Nucleus accumbens (tissue), 56 donors: ENCODE data around the gene PCOLCE2.
A peak's percentile ranks its signal among the peaks of the same experiment; 100 is the strongest.

Experiments used
- DNase-seq, 56 donors: peaks; one replicate each; lab custom pipeline; 2025; lab: John Stamatoyannopoulos, UW

The PCOLCE2 gene, protein sequence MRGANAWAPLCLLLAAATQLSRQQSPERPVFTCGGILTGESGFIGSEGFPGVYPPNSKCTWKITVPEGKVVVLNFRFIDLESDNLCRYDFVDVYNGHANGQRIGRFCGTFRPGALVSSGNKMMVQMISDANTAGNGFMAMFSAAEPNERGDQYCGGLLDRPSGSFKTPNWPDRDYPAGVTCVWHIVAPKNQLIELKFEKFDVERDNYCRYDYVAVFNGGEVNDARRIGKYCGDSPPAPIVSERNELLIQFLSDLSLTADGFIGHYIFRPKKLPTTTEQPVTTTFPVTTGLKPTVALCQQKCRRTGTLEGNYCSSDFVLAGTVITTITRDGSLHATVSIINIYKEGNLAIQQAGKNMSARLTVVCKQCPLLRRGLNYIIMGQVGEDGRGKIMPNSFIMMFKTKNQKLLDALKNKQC

GRCh38 chr3:142888481-142889211 is at the start of gene PCOLCE2:
Gene PCOLCE2, minus strand, starts transcription at chr3:142889083. Its CDS starts 187 bp downstream, at chr3:142888896.
- DNase-seq, result peak in 6 of 56 donors; percentile 4 to 20 (median 11)

DNA sequence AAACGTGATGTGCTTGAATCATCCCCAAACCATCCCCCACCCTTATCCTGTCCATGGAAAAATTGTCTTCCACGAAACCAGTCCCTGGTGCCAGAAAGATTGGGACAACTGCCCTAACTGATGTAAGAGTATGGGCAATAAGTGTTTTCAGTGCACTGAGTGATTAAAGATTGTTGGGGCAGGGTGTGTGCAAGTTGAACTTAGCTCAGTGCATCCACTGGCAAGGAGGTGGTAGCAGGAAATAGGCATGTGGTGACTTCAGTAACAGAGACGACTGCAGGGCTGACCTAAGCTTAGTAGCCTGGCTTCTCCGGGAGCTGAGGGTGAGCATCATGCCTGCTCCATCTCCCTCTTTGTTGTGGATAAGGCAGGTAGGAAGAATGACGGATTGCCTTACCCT is 47.1 kb upstream of the PCOLCE2 start:
- DNase-seq, result no peak

DNA sequence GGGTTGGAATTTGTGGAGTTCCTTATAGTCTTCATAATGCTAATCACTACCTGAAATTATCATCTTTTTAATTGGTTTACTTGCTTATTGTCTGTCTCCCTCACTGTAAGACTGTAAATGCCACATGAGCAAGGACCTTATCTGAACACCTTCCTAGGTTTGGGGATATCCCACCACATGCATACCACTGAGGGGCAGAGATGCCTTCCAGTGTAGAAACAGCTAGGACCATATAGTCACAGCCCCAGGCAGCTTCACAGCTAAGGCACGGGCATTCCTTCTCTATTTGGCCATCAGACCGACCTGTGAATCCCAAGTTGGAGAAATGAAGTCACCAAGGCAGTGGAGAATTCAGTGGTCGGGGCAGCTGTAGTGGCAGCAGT is 46.0 kb upstream of the PCOLCE2 start:
- no peak for DNase-seq

- no peak for DNase-seq
Observed at GRCh38 chr3:142934128-142934886, 45.4 kb upstream of the PCOLCE2 start.

DNA sequence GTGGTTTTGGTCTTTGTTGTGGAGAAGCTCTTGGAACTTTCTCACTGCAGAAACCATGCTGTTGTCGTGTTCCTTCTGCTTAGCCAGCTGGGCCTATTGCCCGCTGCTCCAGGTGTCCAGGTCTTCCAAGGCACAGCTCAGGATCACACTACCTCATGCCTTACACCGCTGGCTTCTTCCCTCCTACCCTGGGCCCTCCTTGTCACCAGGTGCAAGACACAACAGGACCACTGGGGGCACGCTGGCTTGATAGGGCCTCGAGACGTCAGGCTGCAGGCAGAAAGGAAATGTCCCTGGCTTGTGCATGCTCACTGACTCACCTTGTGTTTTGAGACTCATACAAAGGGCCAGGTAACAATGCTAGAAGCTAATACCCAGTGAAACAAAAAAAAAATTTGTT is 42.3 kb upstream of the PCOLCE2 start:
- DNase-seq, result no peak

DNA sequence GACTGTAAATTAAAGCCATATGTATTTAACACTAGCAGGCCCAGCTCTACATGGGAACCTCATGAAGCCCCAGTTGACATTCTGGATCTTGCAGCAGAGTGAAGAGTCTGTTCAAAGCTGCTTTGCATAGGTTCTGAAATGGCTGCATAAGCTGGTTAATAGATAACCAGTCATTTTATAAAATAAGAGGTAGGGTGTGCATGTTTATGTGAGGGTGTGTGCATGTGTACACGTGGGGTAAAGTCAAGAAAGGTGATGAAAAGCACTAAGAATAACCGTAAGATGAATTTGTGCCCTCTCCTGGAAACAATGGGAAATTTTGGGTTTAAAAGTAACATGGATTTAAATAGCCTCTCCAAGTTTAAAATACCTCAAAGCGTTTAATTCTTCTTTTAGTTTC is 41.6 kb upstream of the PCOLCE2 start:
- no peak for DNase-seq

GRCh38 chr3:142929890-142930289 is 41.0 kb upstream of the PCOLCE2 start:
- no peak for DNase-seq

- peak in 1 of 56 donors; percentile 4 for DNase-seq
Observed at GRCh38 chr3:142929109-142929508, 40.2 kb upstream of the PCOLCE2 start.

- DNase-seq, result no peak
Observed at GRCh38 chr3:142926368-142926944, 37.6 kb upstream of the PCOLCE2 start.

DNA sequence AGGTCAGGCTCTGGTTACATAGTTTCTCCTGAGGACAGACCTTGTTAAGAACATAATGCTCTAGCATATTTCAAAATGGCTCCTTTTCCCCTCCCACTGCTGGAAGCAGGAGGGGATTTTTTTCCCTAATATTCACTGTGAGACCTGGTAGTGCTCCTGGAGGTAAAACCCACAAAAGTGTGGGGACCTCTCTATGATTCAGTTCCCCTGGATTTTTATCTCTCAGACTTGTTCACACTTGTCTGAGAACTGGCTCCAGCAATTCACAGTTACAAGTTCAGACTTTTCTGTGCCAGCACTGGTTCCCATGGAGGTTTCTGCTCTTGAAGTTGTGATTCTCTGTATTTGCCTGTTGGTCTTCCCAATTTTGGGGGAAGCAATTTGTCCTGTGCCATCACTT is 36.3 kb upstream of the PCOLCE2 start:
- DNase-seq, result no peak

GRCh38 chr3:142923694-142924093 is 34.8 kb upstream of the PCOLCE2 start:
- DNase-seq, result no peak

GRCh38 chr3:142916605-142917004 is 27.7 kb upstream of the PCOLCE2 start:
- DNase-seq, result no peak

DNA sequence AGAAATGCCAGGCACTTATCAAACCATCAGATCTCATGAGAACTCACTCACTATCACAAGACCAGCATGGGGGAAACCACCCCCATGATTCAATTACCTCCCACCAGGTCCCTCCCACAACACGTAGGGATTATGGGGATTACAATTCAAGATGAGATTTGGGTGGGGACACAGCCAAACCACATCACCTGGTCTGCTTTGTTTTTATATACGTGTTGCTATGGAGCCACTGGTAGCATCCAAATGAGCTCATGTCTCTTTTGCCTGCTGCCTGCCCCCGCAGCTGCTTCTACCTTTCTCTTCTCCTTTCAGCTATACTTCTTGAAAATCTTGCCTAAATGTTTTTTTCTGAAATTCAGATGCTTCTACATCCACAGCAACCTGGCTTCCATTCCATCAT is 26.8 kb upstream of the PCOLCE2 start:
- DNase-seq, result no peak

- DNase-seq, result no peak
Observed at GRCh38 chr3:142914286-142914811, 25.5 kb upstream of the PCOLCE2 start.

DNA sequence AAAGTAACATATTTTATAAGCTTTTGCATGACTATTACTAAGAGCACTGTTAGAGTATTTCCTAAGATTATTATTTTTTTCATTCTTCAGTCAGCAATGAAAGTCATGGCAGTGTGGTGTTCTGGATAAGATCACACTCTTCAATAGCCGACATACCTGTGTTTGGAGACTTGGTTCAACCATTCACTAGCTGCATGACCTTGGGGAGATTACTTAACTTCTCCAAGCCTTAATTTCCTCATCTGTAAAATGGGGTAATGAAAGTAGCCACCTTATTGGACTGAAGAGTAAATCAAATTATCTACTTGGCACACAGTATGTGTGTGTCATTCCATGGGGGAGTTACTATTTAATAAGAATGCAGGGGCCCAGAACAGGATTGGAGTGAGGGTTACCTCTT is 24.5 kb upstream of the PCOLCE2 start:
- DNase-seq, result no peak

DNA sequence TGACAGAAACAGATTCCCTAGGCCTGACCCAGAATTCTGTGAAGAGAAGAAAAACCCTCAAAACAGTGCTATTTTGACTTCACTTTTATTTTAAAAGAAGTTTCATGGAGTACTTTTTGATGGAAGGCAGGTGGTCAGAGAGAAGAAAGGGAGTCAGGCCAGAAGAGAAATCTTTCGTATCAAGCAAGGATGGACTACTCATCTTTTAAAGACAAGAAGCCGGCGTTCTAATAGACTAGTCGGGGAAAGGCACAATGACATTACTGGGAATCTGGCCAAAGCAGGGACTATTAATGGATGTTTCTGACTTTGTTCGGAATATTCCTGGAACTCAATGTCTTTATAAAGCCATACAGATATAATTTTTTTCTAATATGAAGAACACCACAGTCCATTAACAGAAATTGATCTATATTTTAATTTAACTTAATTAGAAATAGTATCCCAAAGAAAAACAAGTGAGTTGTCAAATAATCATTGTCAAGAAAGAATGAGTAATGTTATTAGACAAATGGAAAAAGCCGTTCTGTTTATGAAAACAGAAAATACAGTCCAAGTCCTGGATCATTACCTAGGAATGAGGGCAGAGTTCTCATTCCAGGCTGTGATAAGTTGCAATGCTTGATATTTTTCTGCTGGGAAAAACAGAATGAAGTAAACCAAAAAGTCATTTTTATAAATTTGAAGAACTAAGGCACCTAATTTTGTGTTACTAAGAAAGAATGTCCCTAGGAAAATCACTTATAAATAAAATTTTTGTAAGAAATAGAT is 23.7 kb upstream of the PCOLCE2 start:
- no peak for DNase-seq

- no peak for DNase-seq
Observed at GRCh38 chr3:142910280-142910679, 21.4 kb upstream of the PCOLCE2 start.

DNA sequence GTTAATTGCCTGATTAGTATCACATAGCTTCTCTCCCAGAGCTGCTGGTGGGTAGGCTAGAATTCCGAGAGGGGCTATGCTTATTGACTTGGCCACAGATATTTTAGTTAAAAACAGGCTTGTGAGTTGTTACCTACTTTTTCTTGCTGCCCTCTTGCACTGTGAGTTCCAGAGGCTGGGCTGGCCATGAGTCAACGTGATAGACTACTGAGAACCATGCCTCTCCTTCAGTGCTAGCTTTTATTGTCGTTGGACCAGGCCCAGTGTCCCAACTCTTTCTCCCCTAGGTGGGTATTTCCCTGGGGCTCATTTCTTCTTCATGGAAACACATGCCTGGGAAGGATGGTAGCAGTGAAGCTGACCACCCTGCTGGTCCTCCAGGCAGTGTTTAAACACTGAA is 20.4 kb upstream of the PCOLCE2 start:
- no peak for DNase-seq

DNA sequence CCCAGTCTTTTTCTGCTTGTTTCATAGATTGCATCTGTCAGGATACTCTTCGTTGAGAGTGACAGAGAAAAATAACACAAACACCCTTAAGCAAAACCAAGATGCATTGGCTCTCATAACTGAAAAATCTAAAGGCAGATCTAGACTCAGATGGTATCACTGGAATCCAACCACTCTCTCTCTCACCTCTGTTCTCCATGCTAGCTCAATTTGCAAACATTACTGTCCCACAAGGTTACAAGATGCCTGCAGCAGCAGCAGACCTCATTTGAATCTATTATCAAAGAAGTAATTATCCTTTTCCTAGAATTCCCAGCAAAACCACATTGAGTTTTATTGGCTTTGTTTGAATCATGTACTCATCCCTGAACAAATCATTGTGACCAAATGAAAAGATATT is 19.1 kb upstream of the PCOLCE2 start:
- no peak for DNase-seq
